HL-60 (cell line): Measurements from ENCODE around the gene KRT74.
"Not testable (repeated sequence)": the region's sequence is repeated elsewhere in the genome, so short reads cannot be mapped to it uniquely, and the experiment has no call there.

Source experiments
- DNase-seq, 2 experiments: peaks; one replicate each; pipeline ENCODE4 v3.0.0-alpha.2; 2010 to 2020; ENCODE audit warnings: low read depth in 1 of 2, low spot score in 1 of 2
- H3K27ac ChIP-seq: fragments of 250-450 bp; sonication (Bioruptor Pico); replicated peaks from 2 replicates; pipeline ENCODE4 v1.5.1; 2020; ENCODE audit warnings: mild to moderate bottlenecking, moderate library complexity
- H3K27me3 ChIP-seq: fragments of 250-450 bp; sonication (Bioruptor Pico); 2 replicates; pipeline ENCODE4 v1.5.1; 2021; ENCODE audit warnings: mild to moderate bottlenecking, moderate library complexity; ENCODE audit not compliant: insufficient read depth, poor library complexity, severe bottlenecking
- H3K4me3 ChIP-seq: replicated peaks from 2 replicates; pipeline ENCODE4 v1.5.1; 2011; ENCODE audit warnings: mild to moderate bottlenecking, control low read depth, low read length; ENCODE audit not compliant: insufficient read depth
- CTCF ChIP-seq: IDR thresholded peaks from one replicate; pipeline ENCODE4 v1.5.1; 2011; ENCODE audit warnings: low read length, control low read depth, inconsistent platforms; ENCODE audit not compliant: insufficient read depth
- GABPA ChIP-seq: IDR thresholded peaks from 2 replicates; pipeline ENCODE4 v1.6.1; 2012; ENCODE audit warnings: low read depth
- POLR2AphosphoS5 ChIP-seq: IDR thresholded peaks from 2 replicates; pipeline ENCODE4 v1.6.1; 2012; ENCODE audit warnings: low read depth
- REST ChIP-seq: IDR thresholded peaks from 2 replicates; pipeline ENCODE4 v1.6.1; 2012; ENCODE audit warnings: low read depth; ENCODE audit not compliant: insufficient replicate concordance
- SPI1 ChIP-seq: IDR thresholded peaks from 2 replicates; pipeline ENCODE4 v1.6.1; 2012; ENCODE audit warnings: low read depth, mild to moderate bottlenecking, borderline replicate concordance

KRT74 gene

GRCh38 chr12:52600475-52600874 lies 26.8 kb upstream of the KRT74 start:
- H3K4me3 ChIP-seq, result no peak overlapping the region
- no peak overlapping the region for H3K27ac ChIP-seq
- no peak for DNase-seq
- H3K27me3 ChIP-seq, result peaks cover 2% of the 10 kb centered on the region
- TF ChIP-seq CTCF, result no peak
- no peak for TF ChIP-seq REST
- TF ChIP-seq POLR2AphosphoS5, result no peak
- no peak for TF ChIP-seq GABPA
- no peak for TF ChIP-seq SPI1

GRCh38 chr12:52600071-52600470 lies 26.4 kb upstream of the KRT74 start:
- Histone ChIP-seq H3K27me3 (peaks cover 2% of the 10 kb centered on the region), H3K4me3 (no peak overlapping the region), H3K27ac (no peak overlapping the region)
- no peak for DNase-seq
- no peak for TF ChIP-seq POLR2AphosphoS5
- no peak for TF ChIP-seq REST
- TF ChIP-seq SPI1, result no peak
- no peak for TF ChIP-seq GABPA
- no peak for TF ChIP-seq CTCF

- TF ChIP-seq POLR2AphosphoS5 (no peak), SPI1 (no peak), CTCF (no peak), REST (no peak), GABPA (no peak)
Measured at GRCh38 chr12:52598966-52599365, 25.3 kb upstream of the KRT74 start.

GRCh38 chr12:52594237-52594636 lies 20.6 kb upstream of the KRT74 start:
- DNase-seq, H3K27me3 ChIP-seq, H3K4me3 ChIP-seq, H3K27ac ChIP-seq: not testable (repeated sequence)

More at GRCh38 chr12:52598966-52599365, 25.3 kb upstream of the KRT74 start:
- no peak for DNase-seq
- Histone ChIP-seq H3K4me3 (no peak overlapping the region), H3K27me3 (peaks cover 2% of the 10 kb centered on the region), H3K27ac (no peak overlapping the region)
